Esophagus muscularis mucosa (tissue), 4 donors: ENCODE data around the gene C2CD4C.

Source experiments
- CTCF ChIP-seq, 3 experiments: fragments of 200-600 bp in 2 of 3; fragments of 450-650 bp in 1 of 3; sonication (generic) in 2 of 3; IDR thresholded peaks; one replicate each; pipeline ENCODE4 v1.5.1; 2017 to 2019; ENCODE audit warnings: antibody characterized with exemption in 3 of 3, mild to moderate bottlenecking in 2 of 3, moderate library complexity in 1 of 3
- EP300 ChIP-seq: sonication (generic); formaldehyde crosslinking; IDR thresholded peaks from one replicate; pipeline ENCODE4 v1.6.1; 2017; ENCODE audit warnings: antibody characterized with exemption
- POLR2A ChIP-seq: fragments of 450-650 bp; IDR thresholded peaks from one replicate; pipeline ENCODE4 v1.6.1; 2017; ENCODE audit warnings: antibody characterized with exemption, moderate library complexity, mild to moderate bottlenecking, low read depth
- POLR2AphosphoS5 ChIP-seq, 2 donors: sonication (generic); formaldehyde crosslinking; IDR thresholded peaks; one replicate each; pipeline ENCODE4 v1.6.1; 2017; ENCODE audit warnings: antibody characterized with exemption in 2 of 2

- TF ChIP-seq POLR2A (no peak), POLR2AphosphoS5 (IDR thresholded peaks at IDR 0.05) (no peak), CTCF (IDR thresholded peaks at IDR 0.05) (no peak), EP300 (no peak)
These were observed 33.4 kb downstream of the C2CD4C start for GRCh38 chr19:375395-376110.
